Activated CD4-positive, alpha-beta T cell treated with anti-CD3 and anti-CD28 coated beads, Interleukin-2, amount 50 U/mL, for 16 hours (primary cell): ENCODE measurements around the gene SOX18.

Experiments used
- DNase-seq: peaks from one replicate; pipeline ENCODE4 v3.0.0-alpha.2; 2020

The SOX18 gene

DNA sequence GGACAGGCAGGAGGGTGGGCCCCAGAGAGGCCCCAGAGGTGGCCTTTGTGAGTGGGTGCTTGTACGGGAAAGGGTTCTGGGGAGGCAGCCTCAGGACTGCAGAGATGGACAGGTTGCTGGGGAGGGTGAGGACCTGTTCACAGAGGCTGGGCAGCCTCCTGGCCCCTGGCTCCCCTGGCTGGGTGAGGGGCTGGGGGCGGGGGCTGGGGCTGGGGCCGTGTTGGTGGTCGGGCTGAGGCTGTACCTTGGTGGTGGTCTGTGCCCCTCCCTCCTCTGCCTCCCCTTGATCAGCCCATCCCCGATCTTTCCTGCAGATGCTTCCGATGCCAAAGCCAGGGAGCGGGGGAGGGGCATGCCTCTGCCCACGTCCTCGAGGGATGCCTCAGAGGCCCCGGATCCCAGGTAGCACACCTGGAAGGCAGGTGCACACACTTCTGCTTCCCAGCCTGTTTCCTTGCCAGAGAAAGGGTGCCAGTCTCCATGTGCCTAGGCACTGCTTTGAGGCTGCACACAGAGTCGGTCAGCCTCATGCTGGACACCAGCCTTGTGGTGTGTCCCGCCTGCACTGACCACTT is 18.4 kb upstream of the SOX18 start:
- DNase-seq, result no peak

DNA sequence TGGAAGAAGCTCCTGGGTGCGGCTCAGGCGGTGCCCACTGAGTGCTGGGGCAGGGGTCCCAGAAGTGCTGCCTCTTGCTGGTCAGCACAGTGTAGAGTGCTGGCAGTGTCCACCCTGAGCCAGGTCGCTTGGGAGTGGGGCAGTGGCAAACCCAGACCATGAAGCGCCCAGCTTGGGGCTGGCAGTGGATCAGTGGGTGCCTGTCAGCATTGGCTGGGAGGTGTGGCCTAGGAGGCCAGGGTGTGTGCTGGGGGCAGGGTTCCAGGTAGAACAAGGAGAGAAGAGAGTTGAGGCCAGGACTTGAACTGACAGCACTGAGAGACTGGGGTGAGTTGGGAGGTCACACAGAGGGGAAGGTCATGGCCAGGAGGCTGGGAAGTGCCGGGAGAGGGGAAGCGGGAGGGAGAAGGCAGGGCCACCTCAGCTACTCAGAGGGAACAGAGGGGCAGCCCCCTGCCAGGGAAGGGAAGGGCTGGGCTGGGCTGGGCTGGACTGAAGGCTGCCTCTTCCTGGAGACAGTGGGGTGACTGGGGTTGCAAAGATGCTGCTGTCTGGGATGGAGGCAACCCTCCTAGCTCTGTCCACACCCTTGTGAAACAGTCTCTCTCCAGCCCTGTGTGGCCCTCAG is 17.7 kb upstream of the SOX18 start:
- no peak for DNase-seq

DNA sequence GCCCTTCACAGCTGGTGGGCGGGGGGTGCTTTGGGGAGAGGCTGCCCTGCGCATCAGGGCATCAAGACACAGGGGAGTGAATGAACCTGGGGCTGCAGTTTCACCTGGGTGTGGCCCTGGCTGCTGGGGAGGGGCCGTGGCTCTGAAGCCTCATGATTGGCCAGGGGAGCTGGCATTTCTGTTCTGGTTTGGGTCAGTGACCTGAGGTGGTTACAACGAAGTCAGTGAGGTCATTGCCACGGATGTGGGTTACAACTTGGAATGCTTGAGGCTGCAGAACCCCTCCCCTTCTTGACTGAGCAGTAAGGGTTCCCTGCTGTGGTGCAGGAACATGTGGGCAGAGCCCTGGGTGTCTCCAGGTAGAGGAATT is 16.5 kb upstream of the SOX18 start:
- DNase-seq, result peak; percentile 88

DNA sequence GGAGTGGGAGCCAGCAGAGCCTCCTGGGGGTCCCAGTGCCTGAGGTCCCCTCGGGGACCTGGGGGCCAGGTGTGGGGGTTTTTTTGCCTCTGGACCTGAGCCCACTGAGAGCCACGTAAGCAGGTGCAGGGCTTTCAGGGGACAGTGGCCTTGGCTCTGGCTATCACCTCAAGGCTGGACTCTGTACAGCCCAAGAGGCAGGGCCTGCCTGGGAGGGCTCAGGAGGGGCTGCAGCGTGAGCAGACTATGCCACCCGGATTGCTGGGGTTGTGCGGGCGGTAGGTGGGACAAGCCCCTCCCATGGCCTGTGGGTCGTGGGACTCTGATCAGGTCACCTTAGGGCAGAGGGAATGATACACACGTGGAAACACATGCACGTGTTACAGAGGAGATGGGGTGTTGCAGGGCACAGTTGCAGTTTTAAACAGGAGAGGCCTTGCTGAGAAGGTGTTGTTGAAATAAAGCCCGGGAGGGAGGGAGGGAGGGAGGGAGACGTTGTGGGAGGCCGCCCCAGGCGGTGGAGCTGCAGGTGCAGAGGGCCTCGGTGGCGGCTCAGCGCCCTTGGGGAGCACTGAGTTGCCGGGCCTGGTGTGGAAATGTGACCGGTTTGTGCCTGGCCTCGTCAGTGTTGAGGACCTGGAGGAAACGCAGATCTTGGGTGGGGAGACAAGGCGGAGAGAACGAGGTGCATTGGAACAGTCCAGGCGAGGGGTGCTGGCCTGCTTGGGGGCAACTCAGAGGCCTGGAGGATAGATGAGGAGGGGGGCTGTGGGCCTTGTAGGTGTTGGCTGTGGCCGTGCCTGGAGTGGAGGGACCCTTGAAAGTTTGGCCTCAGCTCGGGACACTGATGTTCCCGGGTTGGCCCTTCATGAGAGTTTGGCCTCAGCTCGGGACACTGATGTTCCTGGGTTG is 15.9 kb upstream of the SOX18 start:
- no peak for DNase-seq

- no peak for DNase-seq
Measured at GRCh38 chr20:64064145-64064698, 14.8 kb upstream of the SOX18 start.

DNA sequence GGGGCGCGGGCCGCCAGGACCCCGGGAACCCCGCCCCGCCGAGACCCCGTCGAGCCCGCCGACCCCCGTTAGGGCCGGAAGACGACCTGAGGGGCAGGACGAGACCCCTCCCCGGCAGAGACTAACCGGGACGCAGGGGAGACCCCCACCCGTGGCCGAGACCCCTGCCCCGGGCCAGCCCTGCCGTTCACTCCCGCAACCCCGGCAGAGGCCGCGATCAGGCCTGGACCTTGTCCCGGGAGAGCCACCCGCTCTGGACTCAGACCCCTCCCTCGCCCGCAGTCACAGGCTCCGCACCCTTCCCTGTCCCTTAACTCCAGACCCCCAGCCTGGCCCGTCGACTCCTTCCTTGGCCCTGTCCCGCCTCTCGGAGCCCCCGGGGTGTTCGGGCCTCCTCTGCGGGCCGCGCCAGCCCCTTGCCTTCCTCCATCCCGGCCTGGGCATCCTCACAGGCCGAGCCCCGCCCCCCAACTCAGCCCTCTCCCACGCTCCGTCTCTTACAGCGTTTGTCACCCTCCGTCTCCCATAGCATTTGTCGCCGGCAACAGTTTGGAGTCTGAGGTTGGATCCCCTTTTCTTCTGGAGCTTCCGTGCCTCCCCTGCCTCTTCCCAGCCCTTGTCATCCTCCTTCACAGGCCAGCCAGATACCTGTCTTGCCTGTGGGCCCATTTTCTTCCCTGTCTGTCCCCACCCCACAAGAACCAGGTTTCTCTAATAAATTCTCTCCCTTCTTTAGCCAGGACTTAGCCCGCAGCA is 14.1 kb upstream of the SOX18 start:
- no peak for DNase-seq

DNA sequence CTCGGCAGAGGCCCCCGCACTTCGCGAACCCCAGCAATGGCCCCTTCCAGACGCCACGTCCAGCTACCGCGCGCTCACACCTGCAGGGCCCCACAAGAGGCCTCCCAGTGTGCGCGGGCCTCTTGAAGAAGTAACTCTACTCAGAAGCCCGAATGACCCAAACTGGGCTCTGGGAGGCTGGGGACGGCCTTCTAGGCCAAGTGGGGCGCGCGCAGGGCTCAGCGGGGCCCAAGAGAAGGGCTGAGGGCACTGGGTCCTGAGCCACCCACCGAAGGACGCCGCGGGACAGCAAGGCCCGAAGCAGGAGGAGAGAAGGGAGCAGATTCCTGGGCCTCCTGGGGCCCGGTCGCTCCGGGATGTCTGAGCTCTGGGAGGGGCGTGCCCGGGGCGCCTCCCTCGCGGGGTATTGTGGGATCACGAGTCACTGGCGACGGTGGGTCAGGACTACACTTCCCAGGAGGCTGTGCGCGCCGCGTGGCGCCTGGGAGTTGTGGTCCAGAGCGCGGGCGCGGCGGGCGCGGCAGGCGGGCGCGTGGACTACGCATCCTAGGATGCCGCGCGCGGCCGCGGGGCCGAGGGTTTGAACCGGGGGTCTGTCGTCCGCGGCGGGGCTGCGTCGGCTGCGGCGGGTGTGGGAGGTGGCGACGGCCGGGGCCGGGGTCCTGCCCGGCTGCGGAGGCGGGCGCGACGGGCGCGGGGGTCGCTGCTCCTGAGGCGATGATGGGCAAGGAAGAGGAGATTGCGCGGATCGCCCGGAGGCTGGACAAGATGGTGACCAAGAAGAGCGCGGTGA is 13.4 kb upstream of the SOX18 start, which contains the start of gene TCEA2:
TSS of gene TCEA2 (plus strand) at position 603 of the 793 bp plus-strand sequence. CDS start at position 718, 115 bp downstream.
- DNase-seq, result peak; percentile 97

- no peak for DNase-seq
Measured at GRCh38 chr20:64062276-64062595, 12.8 kb upstream of the SOX18 start.

- no peak for DNase-seq
Measured at GRCh38 chr20:64058536-64058935, 9.1 kb upstream of the SOX18 start.

GRCh38 chr20:64057628-64058498 is 8.4 kb upstream of the SOX18 start:
- peak; percentile 81 for DNase-seq

GRCh38 chr20:64056889-64057627 is 7.6 kb upstream of the SOX18 start:
- DNase-seq, result no peak

GRCh38 chr20:64056639-64056888 is 7.1 kb upstream of the SOX18 start:
- DNase-seq, result no peak

DNA sequence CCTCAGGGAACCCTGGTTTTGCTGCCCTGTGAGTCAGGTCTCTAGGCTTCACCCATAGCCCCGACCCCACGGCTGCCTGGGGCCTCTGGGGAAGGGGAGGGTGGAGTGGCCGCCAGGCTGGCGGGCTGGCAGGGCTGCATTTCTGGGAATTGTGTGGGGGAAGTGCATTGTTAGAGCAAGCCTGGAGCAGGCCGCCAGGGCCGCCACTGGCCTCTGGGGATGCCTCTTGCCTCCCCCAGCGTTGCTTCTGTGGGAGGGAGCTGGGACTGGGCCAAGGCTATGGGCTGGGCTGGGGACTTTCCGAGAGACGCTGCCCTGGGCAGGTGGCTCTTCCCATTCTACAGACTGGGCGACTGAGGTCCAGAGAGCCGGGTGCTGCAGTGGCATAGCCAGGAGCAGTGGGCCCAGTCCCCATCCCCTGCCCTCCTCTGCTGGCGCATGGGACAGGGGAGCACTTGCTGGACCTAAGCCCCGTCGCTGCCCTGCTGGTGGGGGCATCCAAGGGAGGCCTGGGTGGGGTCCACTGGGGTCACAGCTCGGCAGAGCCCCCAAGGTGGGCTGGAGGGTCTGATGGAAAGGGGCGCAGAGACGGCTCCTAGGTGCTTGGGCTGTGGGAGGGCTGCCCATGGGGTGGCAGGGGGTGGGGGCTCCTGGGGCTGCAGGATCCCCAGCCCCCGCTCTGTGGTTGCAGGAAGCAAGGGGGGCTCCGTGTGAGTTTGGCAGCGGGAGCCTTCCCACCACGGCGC is 6.6 kb upstream of the SOX18 start:
- no peak for DNase-seq

GRCh38 chr20:64055396-64055892 is 6.0 kb upstream of the SOX18 start:
- DNase-seq, result no peak

GRCh38 chr20:64053841-64054661 is 4.6 kb upstream of the SOX18 start:
- no peak for DNase-seq

DNA sequence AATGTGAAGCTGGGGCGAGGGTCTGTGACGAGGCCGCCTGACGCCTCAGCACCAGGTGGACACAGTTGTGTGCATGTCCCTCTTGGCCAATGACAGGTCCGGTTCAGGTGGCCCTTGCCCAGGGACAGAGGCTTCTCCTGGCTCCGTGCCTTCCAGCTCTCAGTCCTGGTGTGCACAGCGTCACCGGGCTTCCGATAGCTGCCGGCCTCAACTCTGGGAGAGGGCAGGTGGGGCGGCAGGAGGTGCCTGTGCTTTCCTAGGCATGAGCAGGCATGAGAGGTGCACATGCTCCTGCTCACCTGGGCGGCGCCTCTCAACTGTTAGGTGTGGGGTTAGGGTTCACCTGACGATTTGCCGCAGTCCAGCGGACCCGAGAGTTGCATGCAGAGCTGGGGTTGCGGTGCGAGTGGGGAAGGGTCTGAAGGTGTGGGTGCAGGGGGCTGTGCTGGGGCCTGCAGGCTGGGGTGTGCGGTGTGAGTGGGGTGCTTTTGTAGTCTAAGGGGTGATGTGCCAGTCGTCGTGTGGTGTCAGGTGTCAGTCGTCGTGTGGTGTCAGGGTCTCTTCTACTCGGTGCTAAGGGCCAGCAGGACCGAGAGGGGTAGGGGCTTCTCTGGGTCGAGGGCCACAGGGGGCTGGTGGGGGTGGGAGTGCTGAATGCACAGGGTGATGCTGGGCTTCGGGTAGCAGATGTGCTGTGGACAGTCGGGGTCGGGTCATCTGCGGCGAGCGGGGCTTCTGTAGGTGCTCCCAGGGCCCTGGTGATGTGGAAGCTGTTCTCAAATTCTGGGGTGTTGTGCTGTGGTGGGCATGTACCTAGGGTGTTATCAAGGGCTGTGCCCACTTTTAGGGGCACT is 3.8 kb upstream of the SOX18 start:
- DNase-seq, result no peak

DNA sequence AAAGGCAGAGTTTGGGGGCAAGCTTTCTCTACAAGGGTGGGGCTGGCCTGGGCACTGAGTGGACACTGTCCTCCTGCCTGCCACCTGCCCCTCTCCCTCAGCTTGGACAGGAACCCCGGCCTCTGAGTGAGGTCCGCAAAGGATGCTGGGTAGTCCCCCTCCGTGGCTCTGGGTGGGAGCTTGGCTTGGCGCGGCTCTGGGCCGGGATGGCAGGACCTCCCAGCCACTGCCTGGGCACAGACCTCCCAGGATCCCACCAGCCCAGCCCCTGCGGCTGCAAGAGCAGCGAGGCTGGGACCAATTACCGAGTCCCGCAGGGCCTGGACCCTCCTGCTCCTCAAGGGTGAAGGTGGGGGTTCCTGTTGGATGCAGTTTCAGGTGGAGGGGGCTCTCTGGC is 2.9 kb upstream of the SOX18 start:
- no peak for DNase-seq
